ENCODE measurements around the gene CEP192. TPM values are rescaled to one million over a fixed set of nuclear protein-coding genes. Genes with fewer than 3 reads are reported as not detected.

The CEP192 gene
- polyA plus RNA-seq, 1 of the 3 experiments (the other 2 are of a cell fraction) = 9.4 TPM

- Histone ChIP-seq H2AFZ (ENCODE audit: low read depth) (no peak overlapping the region), H3K4me1 (ENCODE audit: control insufficient read depth in 1 of 2, insufficient read depth in 2 of 2, low read depth in 1 of 2, low read length in 1 of 2) (no peaks in the 10 kb centered on the region), H3K79me2 (ENCODE audit: insufficient read depth) (peaks cover 10% of the 10 kb centered on the region; the same call in 1 of the 2 replicates), H3F3A (replicated peaks; ENCODE audit: insufficient read depth) (no peaks in the 10 kb centered on the region), H3K9ac (no peak overlapping the region), H3K4me3 (ENCODE audit: low read depth in 2 of 2, low read length in 1 of 2) (no peak overlapping the region), H3K9me2 (no peaks in the 10 kb centered on the region), H3K36me3 (replicated peaks in 1 of 2; ENCODE audit: control insufficient read depth in 1 of 2, insufficient read depth in 2 of 2, low read length in 1 of 2) (peaks cover 50 to 65% of the 10 kb centered on the region in 2 experiments), H3K27me3 (ENCODE audit: insufficient read depth) (no peaks in the 10 kb centered on the region), H3K27ac (ENCODE audit: low read depth in 2 of 2, low read length in 1 of 2) (no peak overlapping the region), H4K20me1 (ENCODE audit: insufficient read depth) (no peaks in the 10 kb centered on the region), H3K9me3 (no peaks in the 10 kb centered on the region), H3K4me2 (no peak overlapping the region)
- no peak for DNase-seq
- ChIA-PET POLR2A (no interaction called here), CTCF (no interaction called here)
- TF ChIP-seq NRF1 (IDR thresholded peaks at IDR 0.05; ENCODE audit: low read depth, low read length) (no peak), RCOR1 (IDR thresholded peaks at IDR 0.05; ENCODE audit: low read length) (no peak), SIN3A (IDR thresholded peaks at IDR 0.05; ENCODE audit: borderline replicate concordance, low read depth, low read length) (no peak), MEF2A (IDR thresholded peaks at IDR 0.05; ENCODE audit: borderline replicate concordance, low read depth) (no peak), POLR2AphosphoS5 (IDR thresholded peaks at IDR 0.05; ENCODE audit: low read depth, low read length) (no peak)
- WGBS (ENCODE audit: low lambda C conversion rate) = 98% methylated on average over 4 of the region's 4 CpGs
Measured at GRCh38 chr18:13067124-13067523, 76.0 kb downstream of the CEP192 start.

- DNase-seq = no peak
- ChIA-PET POLR2A (no interaction called here), CTCF (interaction anchor here (0.8 to 1.5 kb wide), 3 partner anchors 92 to 562 kb away, joined by 3 read pairs; no protein-coding TSS in a partner anchor)
- Histone ChIP-seq H3K4me1 (ENCODE audit: control insufficient read depth in 1 of 2, insufficient read depth in 2 of 2, low read depth in 1 of 2, low read length in 1 of 2) (no peaks in the 10 kb centered on the region), H3K27ac (ENCODE audit: low read depth in 2 of 2, low read length in 1 of 2) (no peak overlapping the region), H3K4me3 (ENCODE audit: low read depth in 2 of 2, low read length in 1 of 2) (no peak overlapping the region), H3K4me2 (no peak overlapping the region), H3K9me3 (no peaks in the 10 kb centered on the region), H2AFZ (ENCODE audit: low read depth) (no peak overlapping the region), H4K20me1 (ENCODE audit: insufficient read depth) (no peaks in the 10 kb centered on the region), H3F3A (replicated peaks; ENCODE audit: insufficient read depth) (no peaks in the 10 kb centered on the region), H3K9me2 (no peaks in the 10 kb centered on the region), H3K79me2 (ENCODE audit: insufficient read depth) (peaks cover 10% of the 10 kb centered on the region; the same call in 1 of the 2 replicates), H3K9ac (no peak overlapping the region), H3K27me3 (ENCODE audit: insufficient read depth) (no peaks in the 10 kb centered on the region), H3K36me3 (replicated peaks in 1 of 2; ENCODE audit: control insufficient read depth in 1 of 2, insufficient read depth in 2 of 2, low read length in 1 of 2) (peaks cover 54 to 68% of the 10 kb centered on the region in 2 experiments)
- TF ChIP-seq MAX (IDR thresholded peaks at IDR 0.05; ENCODE audit: low read depth) = no peak
- no peak for TF ChIP-seq SIN3A (IDR thresholded peaks at IDR 0.05; ENCODE audit: borderline replicate concordance, low read depth, low read length)
- TF ChIP-seq RFX5 (IDR thresholded peaks at IDR 0.05; ENCODE audit: low read length) = no peak
- TF ChIP-seq YY1 (IDR thresholded peaks at IDR 0.05; ENCODE audit: low read depth) = no peak
- WGBS (ENCODE audit: low lambda C conversion rate) = 95% methylated on average over 7 of the region's 7 CpGs
Measured at GRCh38 chr18:13067966-13068365, 76.8 kb downstream of the CEP192 start.

- Histone ChIP-seq H2AFZ (ENCODE audit: low read depth) (no peak overlapping the region), H3K9me3 (no peaks in the 10 kb centered on the region), H3K4me2 (no peak overlapping the region), H3F3A (replicated peaks; ENCODE audit: insufficient read depth) (no peaks in the 10 kb centered on the region), H3K27me3 (ENCODE audit: insufficient read depth) (no peaks in the 10 kb centered on the region), H4K20me1 (ENCODE audit: insufficient read depth) (no peaks in the 10 kb centered on the region), H3K27ac (ENCODE audit: low read depth in 2 of 2, low read length in 1 of 2) (no peak overlapping the region), H3K4me1 (ENCODE audit: control insufficient read depth in 1 of 2, insufficient read depth in 2 of 2, low read depth in 1 of 2, low read length in 1 of 2) (peaks cover 0 to 8% of the 10 kb centered on the region in 2 experiments; a peak in 1 of 4 replicates), H3K4me3 (ENCODE audit: low read depth in 2 of 2, low read length in 1 of 2) (no peak overlapping the region), H3K9me2 (no peaks in the 10 kb centered on the region), H3K36me3 (replicated peaks in 1 of 2; ENCODE audit: control insufficient read depth in 1 of 2, insufficient read depth in 2 of 2, low read length in 1 of 2) (peaks cover 71 to 76% of the 10 kb centered on the region in 2 experiments), H3K9ac (no peak overlapping the region), H3K79me2 (ENCODE audit: insufficient read depth) (no peaks in the 10 kb centered on the region)
- TF ChIP-seq ZBTB33 (IDR thresholded peaks at IDR 0.05; ENCODE audit: borderline replicate concordance, low read depth) (no peak), EP300 (IDR thresholded peaks at IDR 0.05; ENCODE audit: borderline replicate concordance in 1 of 2, low read depth in 1 of 2, low read length in 1 of 2) (no peak), USF2 (IDR thresholded peaks at IDR 0.05; ENCODE audit: borderline replicate concordance, low read depth, low read length) (no peak), ELF1 (IDR thresholded peaks at IDR 0.05) (no peak)
- WGBS (ENCODE audit: low lambda C conversion rate) = 95% methylated on average over 5 of the region's 5 CpGs
- POLR2A ChIA-PET = no interaction called here
- CTCF ChIA-PET = no interaction called here
- DNase-seq = no peak
Measured at GRCh38 chr18:13070460-13070859, 79.3 kb downstream of the CEP192 start.

All from SK-N-SH (cell line).